ENCODE results near the gene CENPA.
A peak's percentile ranks its signal among the peaks of the same experiment; 100 is the strongest.

CENPA gene

DNA sequence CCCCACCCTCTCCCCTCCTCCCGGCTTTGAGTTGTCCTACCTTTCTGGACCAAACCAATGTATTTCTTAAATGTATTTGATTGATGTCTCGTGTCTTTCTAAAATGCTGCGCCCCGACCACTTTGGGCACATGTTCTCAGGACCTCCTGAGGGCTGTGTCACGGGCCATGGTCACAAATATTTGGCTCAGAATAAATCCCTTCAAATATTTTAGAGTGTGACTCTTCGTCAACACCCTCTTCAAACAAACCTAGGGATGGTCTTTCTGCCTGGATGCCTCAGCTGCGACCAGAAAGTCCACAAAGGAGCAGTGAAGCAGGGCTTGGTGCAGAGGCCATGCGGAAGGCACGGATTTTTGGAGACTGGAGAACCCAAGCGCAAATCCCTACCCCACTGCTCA, 22.8 kb upstream of the CENPA start:
- no peak for DNase-seq

- DNase-seq: peak; percentile 91
These were observed 21.6 kb upstream of the CENPA start, which contains the start of gene SLC35F6 for GRCh38 chr2:26764078-26764887. Gene SLC35F6, plus strand, starts transcription at chr2:26764284. Its CDS starts 66 bp downstream, at chr2:26764350.

DNA sequence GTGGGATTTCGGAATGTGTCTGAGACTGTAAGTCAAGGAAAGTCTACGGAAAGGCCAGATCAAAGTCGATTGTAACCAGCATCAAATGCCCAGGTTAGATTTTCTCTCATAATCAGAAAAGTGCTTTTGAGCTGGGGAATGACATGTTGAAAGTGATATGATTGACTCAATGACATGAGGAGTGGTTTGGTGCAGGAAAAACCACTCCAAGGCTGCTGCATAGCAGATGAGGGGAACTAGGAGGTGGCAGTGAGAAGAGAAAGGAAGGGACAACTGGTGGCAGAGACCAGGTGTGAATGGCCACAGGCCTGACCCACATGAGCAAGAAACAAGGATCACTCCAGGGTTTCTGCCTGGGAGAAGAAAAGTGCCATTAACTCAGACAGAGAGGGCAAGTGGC, 20.9 kb upstream of the CENPA start:
- no peak for DNase-seq

DNA sequence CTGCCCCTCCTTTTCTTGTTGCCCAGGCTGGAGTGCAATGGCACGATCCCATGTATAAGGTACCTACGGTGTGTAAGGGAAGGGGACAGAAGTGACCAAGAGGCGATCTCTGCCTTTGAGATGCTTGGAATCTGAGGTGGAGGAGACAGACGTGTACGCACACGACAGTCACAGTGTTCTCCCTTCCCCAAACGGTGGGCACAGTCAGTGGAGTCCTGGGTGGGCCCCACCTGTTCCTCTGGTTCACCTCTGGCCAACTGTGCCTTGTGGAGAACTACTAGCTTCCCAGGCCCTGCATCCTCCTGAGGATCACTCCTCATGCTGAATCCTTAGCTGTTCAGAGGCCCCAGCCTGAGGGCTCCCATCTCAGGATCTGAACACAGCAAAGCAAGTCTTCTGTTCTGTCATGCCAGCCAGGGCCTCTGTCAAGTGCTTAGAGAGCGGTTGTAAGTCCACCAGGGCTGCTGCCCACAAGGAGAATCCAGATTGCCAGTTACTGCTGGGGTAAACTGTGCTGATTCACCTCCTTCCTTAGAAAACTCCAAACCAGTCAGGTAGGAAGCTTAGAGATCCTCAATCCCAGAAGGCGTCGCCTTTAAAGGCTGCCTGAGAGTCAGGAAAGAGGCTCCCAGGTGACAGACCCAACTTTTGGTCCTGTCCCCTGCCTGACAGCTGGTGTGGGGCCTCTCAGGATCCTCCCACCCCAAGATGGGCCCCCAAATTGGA, 20.2 kb upstream of the CENPA start:
- DNase-seq: no peak

DNA sequence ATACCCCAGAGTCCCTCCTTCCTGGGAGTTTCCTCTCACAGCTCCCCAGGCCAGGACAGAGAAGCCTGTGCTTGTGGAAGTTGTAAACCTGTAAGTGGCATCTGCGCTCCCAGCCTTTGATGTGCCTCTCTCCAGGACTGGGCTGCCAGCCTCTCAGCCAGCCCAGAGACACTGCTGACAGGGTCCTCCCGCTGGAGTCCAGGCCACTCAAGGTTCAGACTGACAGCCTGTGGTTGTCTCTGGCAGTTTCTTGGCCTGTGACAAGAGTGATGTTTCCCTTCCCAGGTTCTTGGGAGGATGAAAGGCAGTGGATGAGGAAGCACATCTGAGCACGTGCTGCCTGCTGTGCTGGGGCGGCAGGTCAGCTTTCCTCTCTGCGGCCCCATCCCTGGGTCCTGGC, 18.7 kb upstream of the CENPA start:
- DNase-seq: no peak

GRCh38 chr2:26767894-26768487, 17.9 kb upstream of the CENPA start:
- no peak for DNase-seq

- no peak for DNase-seq
These were observed 17.1 kb upstream of the CENPA start for GRCh38 chr2:26768759-26769088.

DNA sequence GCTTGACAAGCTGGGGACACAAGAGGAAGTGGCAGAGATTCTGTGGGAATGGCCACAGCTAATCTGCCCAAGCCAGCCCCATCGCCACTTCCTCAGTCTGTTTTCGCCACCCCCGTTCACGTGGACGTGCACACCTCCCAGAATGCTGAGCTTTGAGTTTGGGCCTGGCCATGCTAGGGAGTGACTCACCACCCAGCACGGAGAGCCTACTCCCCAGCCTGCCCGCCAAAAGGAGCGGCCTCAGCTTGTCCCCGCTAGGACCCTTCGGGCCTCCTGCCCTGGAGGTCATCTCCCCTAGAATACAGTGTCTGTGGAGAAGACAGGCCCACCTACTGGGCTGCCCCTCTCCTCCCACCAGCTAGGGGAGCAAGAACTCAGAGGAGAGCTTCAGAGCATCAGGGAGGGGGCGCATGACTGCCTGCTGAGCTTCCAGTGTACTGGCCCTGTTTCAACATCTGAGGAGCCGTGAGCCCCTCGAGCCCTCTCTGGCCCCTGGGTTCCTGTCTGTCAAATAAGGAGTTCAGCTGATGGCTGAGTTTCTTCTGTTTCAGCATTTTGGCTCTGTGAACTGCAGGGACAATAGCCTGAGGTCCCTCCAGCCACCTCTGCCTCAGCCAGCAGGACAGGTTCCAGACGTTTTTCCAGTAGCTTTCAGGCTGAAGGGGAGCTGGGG, 16.6 kb upstream of the CENPA start:
- DNase-seq: no peak

GRCh38 chr2:26770986-26771586, 14.8 kb upstream of the CENPA start:
- DNase-seq: no peak

DNA sequence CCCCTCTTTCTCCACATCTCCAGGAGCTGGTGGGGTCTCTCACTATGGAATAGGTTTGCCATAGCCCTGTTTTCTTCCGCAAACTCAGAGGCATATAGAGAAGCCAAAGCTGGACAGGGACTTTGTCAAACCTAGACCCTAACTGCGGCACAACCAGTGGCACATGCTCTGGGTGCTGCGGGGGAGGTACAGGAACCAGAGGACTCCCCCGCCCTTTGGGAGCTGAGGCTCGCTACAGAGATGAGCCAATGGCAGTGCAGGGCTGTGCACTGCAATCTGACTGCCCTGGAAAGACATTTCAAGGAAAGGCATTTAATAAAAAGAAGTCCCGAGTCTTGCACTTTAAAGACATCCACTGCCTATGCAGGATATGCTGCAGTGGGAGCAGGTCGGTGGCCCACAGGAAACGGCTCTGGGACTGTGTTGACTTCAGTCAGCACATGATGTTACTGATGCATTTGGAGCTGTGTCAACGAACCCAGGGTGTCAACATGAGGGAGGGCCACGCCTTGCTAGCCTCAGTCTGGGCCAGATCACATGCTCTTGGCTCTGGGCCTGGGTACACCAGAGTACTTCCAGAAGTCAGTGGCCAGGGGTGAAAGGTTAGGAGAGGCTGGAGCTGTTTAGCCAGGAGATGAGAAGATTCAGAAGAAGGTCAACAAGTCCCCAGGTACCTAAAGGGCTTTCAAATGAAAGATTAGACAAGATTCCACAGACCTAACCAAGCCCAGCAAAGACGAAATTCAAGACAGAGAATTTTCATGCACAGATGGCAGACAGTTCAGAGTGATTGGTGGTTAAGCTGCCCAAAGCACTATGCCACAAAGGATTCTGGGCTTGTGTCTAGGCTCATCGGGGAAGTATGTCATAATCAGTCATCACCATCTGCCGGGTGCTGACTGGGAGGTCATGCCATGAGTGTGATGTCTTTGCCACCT, 13.5 kb upstream of the CENPA start:
- DNase-seq: no peak

DNA sequence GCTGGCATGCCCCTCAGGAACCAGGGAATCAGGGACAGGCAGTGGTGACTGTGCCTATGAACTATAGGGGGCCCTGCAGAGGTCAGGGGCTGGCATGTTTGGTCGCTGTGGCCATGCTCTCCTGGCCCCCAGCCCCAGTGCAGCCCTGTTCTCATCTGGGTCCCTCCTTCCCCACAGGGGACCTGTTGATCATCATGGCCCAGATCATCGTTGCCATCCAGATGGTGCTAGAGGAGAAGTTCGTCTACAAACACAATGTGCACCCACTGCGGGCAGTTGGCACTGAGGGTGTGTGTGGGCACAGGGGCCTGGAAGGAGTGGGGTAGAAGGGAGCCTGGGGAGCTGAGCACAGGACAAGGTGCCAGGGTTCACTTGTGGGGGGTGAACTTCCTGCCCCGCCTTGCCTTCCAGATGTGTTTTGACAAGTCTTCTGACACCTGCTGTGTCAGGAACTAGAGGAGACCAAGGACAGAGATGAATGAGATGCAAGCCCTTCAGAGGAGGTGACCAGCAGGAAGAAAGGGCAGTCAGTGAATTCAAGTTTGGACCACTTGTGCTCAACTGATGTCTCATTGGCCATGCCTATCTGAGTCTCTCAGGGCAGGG, 9.6 kb upstream of the CENPA start:
- DNase-seq: no peak

- no peak for DNase-seq
These were observed 7.8 kb upstream of the CENPA start for GRCh38 chr2:26778098-26778497.

GRCh38 chr2:26778507-26778906, 7.3 kb upstream of the CENPA start:
- DNase-seq: no peak

DNA sequence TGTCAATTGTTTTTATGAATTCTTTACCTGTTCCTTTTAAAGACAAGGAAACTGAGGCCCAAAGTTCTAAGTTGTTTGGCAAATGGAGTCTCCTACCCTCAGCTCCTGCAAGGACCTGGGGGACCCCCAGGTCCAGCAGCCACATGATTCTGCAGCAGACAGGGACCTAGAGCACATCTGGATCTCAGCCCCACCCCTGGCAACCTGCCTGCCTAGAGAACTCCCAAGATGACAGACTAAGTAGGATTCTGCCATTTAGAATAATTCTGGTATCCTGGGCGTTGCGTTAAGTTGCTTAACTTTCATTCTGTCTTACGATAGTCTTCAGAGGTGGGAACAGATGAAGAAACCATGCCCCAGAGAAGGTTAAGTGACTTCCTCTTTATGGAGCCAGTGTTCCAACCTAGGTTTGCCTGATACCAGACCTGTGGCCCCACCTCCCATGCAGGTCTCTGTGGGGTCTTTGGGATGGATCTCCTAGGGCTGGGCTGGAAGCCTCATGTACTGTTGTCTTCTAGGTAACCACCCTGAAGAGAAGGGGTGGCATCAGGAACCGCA, 5.6 kb upstream of the CENPA start:
- DNase-seq: no peak

DNA sequence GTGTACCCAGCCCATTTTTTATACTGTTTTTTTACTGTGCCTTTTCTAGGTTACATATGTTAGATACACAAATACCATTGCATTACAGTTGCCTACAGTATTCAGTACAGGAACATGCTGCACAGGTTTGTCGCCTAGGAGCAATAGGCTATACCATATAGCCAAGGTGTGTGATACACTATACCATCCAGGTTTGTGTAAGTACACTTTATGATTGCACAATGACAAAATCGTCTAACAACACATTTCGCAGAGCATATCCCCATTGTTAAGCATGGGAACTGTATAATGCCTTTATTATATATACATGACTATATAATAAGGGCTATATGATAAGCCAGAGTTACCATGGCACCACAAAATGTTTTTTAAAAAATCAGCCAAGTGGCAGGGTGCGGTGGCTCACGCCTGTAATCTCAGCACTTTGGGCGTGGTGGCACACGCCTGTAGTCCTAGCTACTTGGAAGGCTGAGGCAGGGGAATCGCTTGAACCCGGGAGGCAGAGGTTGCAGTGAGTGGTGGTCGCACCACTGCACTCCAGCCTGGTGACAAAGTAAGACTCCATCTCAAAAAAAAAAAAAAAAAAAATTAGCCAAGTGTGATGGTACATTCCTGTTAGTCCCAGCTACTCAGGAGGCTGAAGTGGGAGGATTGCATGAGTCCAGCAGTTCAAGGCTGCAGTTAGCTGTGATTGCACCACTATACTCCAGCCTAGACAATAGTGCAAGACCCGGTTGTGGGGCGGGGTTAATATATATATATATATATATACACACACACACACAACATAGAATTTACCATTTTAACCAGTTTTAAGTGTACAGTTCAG, 2.8 kb upstream of the CENPA start:
- DNase-seq: no peak

DNA sequence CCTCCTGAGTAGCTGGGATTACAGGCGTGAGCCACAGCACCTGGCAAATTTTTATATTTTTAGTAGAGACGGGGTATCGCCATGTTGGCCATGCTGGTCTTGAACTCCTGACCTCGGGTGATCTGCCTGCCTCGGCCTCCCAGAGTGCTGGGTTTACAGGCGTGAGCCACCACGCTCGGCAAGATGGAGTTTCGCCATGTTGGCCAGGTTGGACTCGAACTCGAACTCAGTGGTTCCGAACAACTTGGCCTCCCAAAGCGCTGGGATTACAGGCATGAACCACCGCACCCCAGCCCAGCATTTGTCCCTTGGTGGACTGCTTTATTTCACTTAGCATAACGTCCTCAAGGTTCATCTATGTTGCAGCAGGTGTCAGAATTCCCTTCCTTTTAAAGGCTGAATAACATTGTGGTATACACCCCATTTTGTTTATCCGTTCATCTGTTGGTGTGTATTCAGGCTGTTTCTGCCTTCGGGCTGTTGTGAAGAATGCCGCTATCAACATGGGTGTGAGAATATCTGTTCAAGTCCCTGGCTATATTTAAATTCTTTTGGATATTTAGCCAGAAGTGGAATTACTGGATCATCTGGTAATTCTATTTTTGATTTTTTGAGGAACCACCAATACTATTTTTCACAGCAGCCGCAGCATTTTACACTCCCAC, 1.2 kb upstream of the CENPA start:
- no peak for DNase-seq

- DNase-seq: no peak
These were observed 562 bp downstream of the CENPA start for GRCh38 chr2:26786207-26787028.

DNA sequence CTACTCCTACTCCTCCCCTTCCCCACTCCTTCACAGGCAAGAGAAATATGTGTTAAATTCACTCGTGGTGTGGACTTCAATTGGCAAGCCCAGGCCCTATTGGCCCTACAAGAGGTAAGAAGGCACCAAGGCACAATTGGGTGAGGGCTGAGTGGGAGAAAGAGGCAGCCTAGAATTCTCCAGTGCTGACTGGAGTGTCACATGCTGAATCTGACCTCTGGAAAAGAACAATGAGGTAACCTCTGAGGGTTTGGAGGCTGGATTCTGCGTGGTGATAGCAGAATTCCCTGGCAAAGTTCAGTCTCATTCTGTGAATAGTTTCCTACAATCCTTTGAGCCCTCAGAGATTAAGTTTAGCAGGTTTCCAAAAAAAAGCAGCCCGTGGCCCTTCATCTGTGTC, 6.9 kb downstream of the CENPA start:
- DNase-seq: no peak

- no peak for DNase-seq
These were observed 7.7 kb downstream of the CENPA start for GRCh38 chr2:26793518-26793917.

Data from activated CD8-positive, alpha-beta memory T cell treated with anti-CD3 and anti-CD28 coated beads for 24 hours (primary cell).